Nephron progenitor cell (in vitro differentiated cells): ENCODE measurements around the gene MMP17.

ENCODE experiments used
- DNase-seq: peaks from one replicate; pipeline ENCODE4 v3.0.0; 2021
- H3K27ac Mint-ChIP-seq: 2 replicates; pipeline ENCODE4 v1.8.0; 2021; ENCODE audit warnings: mild to moderate bottlenecking, moderate library complexity, mixed read lengths
- H3K27me3 Mint-ChIP-seq: 2 replicates; pipeline ENCODE4 v1.8.0; 2021; ENCODE audit warnings: mild to moderate bottlenecking, low read depth, mixed read lengths; ENCODE audit not compliant: poor library complexity
- H3K36me3 Mint-ChIP-seq: 2 replicates; pipeline ENCODE4 v1.8.0; 2021; ENCODE audit warnings: low read depth, mixed read lengths
- H3K4me1 Mint-ChIP-seq: 2 replicates; pipeline ENCODE4 v1.8.0; 2021; ENCODE audit warnings: mixed read lengths
- H3K4me3 Mint-ChIP-seq: 2 replicates; pipeline ENCODE4 v1.8.0; 2021; ENCODE audit warnings: mild to moderate bottlenecking, moderate library complexity, mixed read lengths
- H3K9me3 Mint-ChIP-seq: 2 replicates; pipeline ENCODE4 v1.8.0; 2021; ENCODE audit warnings: mild to moderate bottlenecking, moderate library complexity, mixed read lengths
- TF ChIP-seq, protein P1 (sequence below): fragments of 200-600 bp; sonication (generic); IDR thresholded peaks from 2 replicates; pipeline ENCODE4 v1.5.0; 2021; ENCODE audit warnings: antibody characterized with exemption

MMP17 gene

DNA sequence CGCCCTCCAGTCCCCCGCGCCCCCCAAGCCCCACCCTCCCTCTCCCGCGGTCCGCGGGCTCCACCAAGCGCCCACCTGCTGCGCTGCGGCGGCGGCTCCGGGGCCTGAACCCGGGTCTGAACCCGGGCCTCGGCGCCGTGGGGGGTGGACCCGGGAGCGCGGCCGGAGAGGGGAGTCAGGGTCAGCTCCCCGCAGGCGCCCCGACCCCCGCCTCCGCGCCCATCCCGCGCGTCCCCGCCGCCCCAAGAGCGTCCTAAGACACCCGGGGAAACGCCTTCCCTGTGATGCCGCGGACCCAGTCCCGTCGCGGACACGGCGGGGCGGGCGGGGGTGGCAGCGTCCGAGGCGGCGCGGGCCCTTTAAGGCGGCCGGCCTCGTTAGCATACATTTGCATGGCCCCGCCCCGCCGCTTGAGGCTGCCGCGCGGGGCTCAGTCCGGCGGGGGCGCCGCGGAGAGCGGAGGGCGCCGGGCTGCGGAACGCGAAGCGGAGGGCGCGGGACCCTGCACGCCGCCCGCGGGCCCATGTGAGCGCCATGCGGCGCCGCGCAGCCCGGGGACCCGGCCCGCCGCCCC lies at the start of gene MMP17:
MMP17 (plus strand) TSS at position 433 of the 574 bp plus-strand sequence; CDS start at position 535, 102 bp downstream.
- peak; percentile 84 for DNase-seq
- H3K27ac Mint-ChIP-seq, result no peak within 1 kb of the TSS
- H3K36me3 Mint-ChIP-seq, result no peaks in the 10 kb centered on the region
- H3K9me3 Mint-ChIP-seq, result no peaks in the 10 kb centered on the region
- TF ChIP-seq, protein P1, sequence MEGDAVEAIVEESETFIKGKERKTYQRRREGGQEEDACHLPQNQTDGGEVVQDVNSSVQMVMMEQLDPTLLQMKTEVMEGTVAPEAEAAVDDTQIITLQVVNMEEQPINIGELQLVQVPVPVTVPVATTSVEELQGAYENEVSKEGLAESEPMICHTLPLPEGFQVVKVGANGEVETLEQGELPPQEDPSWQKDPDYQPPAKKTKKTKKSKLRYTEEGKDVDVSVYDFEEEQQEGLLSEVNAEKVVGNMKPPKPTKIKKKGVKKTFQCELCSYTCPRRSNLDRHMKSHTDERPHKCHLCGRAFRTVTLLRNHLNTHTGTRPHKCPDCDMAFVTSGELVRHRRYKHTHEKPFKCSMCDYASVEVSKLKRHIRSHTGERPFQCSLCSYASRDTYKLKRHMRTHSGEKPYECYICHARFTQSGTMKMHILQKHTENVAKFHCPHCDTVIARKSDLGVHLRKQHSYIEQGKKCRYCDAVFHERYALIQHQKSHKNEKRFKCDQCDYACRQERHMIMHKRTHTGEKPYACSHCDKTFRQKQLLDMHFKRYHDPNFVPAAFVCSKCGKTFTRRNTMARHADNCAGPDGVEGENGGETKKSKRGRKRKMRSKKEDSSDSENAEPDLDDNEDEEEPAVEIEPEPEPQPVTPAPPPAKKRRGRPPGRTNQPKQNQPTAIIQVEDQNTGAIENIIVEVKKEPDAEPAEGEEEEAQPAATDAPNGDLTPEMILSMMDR, result no peak
- H3K4me3 Mint-ChIP-seq, result peak within 1 kb of the TSS; percentile 55
- H3K4me1 Mint-ChIP-seq, result no peaks in the 10 kb centered on the region
- H3K27me3 Mint-ChIP-seq, result peaks cover 84% of the 10 kb centered on the region

DNA sequence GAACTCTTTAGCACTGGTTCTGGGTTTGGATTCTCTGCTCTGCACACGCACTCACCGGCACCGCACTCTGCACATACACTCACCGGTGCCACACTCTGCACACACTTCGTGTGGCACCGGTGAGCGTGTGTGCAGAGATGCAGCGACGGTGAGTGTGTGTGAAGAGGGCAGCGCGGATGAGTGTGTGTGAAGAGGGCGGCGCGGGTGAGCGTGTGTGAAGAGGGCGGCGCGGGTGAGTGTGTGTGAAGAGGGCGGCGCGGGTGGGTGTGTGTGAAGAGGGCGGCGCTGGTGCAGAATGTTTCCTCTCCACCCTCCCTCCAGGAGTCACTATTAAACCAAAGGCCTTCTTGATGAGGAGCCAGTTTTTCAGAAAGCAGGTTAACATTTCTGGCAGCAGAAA lies 49.2 kb upstream of the MMP17 start:
- H3K27ac Mint-ChIP-seq, result no peak overlapping the region
- H3K4me3 Mint-ChIP-seq, result no peak overlapping the region
- no peaks in the 10 kb centered on the region for H3K9me3 Mint-ChIP-seq
- peaks cover 59% of the 10 kb centered on the region for H3K36me3 Mint-ChIP-seq
- DNase-seq, result no peak
- peaks cover 28% of the 10 kb centered on the region for H3K4me1 Mint-ChIP-seq
- TF ChIP-seq, protein P1, result no peak
- H3K27me3 Mint-ChIP-seq, result no peaks in the 10 kb centered on the region

DNA sequence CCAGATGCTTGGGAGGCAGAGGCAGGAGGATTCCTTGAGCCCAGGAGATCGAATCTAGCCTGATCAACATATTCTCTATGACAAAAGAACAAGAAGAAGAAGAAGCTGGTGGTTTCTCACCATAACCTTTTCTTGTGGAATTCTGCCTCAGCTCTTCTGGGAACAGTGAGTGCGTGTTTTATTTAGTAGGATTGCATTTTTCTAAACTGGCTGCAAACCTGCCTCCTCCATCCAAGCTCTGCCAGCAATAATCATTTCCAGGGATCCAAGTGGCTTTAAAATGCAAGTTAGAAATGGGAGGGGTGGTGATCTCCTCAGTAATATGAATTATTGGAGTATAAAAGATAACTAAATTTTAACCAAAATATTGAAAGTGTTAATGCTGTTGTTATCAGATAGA lies 46.1 kb upstream of the MMP17 start:
- Mint-ChIP-seq H3K4me3 (no peak overlapping the region), H3K36me3 (peaks cover 59% of the 10 kb centered on the region), H3K27ac (no peak overlapping the region), H3K4me1 (peaks cover 24% of the 10 kb centered on the region), H3K9me3 (no peaks in the 10 kb centered on the region), H3K27me3 (peaks cover 3% of the 10 kb centered on the region)
- TF ChIP-seq, protein P1, result no peak
- no peak for DNase-seq

DNA sequence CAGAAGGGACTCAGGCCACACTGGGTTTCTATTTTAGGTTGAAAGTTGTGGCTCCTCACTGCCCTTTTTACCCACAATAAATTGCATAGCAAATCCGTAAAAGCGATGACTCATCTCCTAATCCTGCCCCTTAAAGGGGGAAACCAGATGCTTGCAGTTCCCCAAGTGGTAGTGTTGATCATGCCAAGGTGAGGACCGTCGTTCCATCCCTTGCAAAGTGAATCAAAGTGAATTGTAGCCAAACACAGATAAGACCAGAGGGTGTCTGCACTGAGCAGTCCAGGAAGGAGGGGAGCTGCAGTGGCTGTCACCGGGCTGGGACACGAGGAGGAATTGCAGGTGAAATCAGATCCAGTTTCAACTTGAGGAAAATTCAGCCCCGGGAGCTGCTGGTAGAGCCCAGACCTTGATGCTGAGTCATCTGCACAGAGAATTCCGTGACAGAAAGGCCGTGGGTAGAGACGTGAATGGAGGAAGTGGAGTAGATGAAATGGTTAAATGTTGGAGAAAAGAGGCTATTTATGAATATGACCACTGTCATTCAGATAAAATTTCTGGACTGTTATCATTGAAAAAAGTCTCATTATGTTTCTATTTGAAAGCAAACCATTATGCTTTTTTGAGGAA lies 44.2 kb upstream of the MMP17 start:
- no peak for DNase-seq
- Mint-ChIP-seq H3K4me3 (no peak overlapping the region), H3K36me3 (peaks cover 48% of the 10 kb centered on the region), H3K9me3 (no peaks in the 10 kb centered on the region), H3K27ac (peak overlapping the region; percentile 97), H3K4me1 (peaks cover 22% of the 10 kb centered on the region), H3K27me3 (peaks cover 3% of the 10 kb centered on the region)
- TF ChIP-seq, protein P1, result no peak

DNA sequence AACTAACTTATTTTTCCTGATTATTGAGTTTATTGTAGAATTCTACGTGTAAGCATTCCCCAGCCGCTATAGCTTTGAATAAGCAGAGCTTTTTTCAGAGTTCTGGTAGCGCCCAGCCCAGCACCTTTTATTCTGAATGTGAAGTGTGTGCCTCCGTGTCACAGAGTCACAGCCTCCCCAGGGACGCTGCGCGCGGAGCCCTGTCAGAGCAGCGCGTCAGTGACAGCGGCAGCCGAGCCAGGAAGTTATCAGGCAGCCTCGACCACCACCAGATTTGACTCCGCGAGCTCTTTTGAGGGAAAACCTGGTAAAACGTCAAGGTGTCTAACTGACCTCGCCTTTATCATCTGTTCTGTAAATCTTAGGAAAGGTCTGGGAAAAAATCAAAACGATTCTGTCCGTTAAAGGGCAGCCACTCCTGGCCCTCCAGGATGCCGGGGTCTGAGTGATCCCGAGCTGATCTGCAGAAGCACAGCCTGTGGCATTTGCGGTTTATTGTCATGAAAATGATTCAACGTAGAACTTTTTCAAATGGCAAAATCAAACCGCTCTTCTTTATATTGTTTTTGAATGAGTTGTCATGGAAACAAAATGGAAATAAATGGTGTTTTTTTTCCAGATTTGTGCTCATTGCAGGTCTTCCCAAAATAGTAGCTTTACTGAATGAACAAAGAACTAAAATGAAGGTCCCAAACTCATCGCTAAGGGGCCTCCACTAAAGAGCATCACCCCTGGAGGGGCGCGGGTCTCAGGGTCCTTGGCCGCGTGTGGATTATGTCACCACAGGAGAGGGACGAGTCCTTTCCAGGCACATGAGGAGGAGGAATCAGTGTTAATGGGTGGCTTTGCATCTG lies 43.1 kb upstream of the MMP17 start:
- peak overlapping the region; percentile 88 for H3K27ac Mint-ChIP-seq
- peaks cover 3% of the 10 kb centered on the region for H3K27me3 Mint-ChIP-seq
- peak; percentile 22 for DNase-seq
- no peaks in the 10 kb centered on the region for H3K9me3 Mint-ChIP-seq
- TF ChIP-seq, protein P1, result no peak
- peaks cover 50% of the 10 kb centered on the region for H3K36me3 Mint-ChIP-seq
- H3K4me3 Mint-ChIP-seq, result no peak overlapping the region
- H3K4me1 Mint-ChIP-seq, result peaks cover 21% of the 10 kb centered on the region
